Stimulated activated CD8-positive, alpha-beta memory T cell treated with anti-CD3 and anti-CD28 coated beads, Interleukin-12 subunit alpha, Interleukin-12 subunit beta, amount 100 ng/mL, for 24 hours (primary cell): ENCODE results near the gene SMPDL3B.
A peak's percentile ranks its signal among the peaks of the same experiment; 100 is the strongest.

Experiments used
- DNase-seq: peaks from one replicate; pipeline ENCODE4 v3.0.0-alpha.2; 2020; ENCODE audit errors: extremely low read depth

The SMPDL3B gene

GRCh38 chr1:27940870-27941560, 6.2 kb downstream of the SMPDL3B start:
- no peak for DNase-seq

DNA sequence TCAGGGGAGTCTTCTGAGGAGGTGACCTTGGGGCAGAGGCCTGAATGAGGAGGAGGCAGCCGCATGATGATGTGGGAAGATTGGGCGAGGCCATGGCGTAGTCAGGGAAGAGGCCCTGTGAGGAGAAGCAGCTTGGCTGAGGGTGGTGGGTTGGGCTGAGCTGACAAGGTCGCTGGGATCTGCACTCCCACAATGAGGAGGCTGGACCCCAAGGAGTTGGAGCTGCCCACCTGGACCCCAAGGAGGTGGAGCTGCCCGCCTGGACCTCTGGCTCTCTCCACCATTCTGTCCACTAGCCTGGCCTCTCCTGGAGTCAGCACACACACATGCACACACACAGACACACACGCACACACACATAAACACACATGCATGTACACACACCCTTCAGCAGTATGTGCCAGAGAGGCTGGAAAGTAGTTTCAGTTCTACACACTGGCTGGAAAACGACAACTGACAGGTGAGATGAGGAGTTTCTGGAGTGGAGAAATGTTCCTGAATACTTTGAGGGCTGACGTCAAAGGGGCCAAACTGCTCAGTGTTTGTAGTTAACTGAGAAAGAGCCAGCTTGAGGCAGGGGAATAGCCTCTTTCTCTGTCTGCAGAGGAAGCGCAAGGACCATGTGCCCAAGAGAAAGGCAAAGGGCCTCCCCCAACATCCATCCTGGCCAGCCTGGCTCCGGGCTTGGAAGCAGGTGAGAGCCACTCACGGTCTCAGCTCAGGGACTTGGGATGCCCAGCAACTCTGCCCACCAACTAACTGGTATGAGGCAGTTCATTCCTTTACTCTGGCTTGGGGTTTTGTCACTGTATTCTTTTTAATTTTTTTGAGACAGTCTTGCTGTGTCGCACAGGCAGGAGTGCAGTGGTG, 7.1 kb downstream of the SMPDL3B start:
- DNase-seq = no peak

DNA sequence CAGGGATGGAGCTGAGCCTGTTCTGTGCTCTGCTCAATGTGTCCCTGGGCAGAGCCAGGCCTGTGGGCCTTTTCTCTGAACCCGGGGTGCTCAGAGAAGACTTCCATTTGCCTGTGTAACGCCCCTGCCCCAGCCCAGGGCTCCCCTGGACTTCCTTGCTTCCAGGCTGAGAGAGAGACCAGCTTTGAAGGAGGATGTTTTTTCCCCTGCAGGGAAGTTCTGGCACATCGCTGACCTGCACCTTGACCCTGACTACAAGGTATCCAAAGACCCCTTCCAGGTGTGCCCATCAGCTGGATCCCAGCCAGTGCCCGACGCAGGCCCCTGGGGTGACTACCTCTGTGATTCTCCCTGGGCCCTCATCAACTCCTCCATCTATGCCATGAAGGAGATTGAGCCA, 10.2 kb downstream of the SMPDL3B start:
- no peak for DNase-seq

GRCh38 chr1:27949027-27949426, 14.2 kb downstream of the SMPDL3B start:
- no peak for DNase-seq

DNA sequence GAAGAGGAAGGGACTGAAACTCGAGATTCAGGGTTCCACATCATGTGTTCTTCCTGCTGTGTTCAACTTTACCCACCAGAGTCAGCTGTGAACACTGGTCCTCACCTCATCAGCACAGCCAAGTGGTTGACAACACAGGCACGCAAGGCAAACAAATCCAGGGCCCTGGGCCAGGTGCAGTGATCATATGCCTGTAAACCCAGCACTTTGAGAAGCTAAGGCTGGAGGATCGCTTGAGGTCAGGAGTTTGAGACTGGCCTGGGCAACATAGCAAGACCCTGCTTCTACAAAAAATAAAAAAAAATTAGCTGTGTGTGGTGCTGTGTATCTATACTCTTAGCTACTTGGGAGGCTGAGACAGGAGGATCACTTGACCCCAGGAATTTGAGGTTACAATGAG, 16.6 kb downstream of the SMPDL3B start:
- no peak for DNase-seq

GRCh38 chr1:27952147-27952546, 17.3 kb downstream of the SMPDL3B start:
- no peak for DNase-seq

DNA sequence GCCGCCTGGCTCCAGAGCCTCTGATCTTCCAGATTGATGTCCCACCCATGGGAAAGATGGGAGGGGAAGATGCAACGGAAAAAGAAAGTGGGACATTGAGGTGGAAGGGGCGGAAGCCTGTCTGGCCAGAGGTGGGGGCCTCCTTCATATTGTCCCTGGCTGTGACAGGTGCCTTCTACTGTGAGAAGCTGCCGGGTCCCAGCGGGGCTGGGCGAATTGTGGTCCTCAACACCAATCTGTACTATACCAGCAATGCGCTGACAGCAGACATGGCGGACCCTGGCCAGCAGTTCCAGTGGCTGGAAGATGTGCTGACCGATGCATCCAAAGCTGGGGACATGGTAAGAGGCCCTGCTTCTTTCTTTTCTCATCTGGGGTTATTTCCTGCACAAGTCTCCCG, 19.4 kb downstream of the SMPDL3B start:
- no peak for DNase-seq

- no peak for DNase-seq
Measured at GRCh38 chr1:27955076-27955475, 20.3 kb downstream of the SMPDL3B start.

- DNase-seq = no peak
Measured at GRCh38 chr1:27956761-27957160, 22.0 kb downstream of the SMPDL3B start.

DNA sequence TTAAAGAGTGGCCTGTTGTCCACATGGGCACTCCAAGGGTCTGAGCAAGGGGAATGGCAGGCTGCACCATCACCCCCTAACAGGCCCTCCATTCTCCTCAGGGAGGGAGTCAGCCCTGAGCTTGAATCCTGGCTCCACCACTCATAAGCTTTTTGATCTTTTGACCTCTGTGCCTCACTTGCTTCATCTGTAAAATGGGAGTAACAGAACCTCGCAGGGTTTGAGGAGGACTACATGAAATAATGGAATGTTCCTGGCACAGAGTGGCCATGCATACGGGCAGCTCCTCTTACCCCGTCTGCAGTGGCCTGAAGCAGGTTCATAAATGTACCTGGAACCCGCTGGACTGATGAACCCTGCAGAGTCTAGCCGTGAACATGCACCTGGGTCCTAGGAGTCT, 22.9 kb downstream of the SMPDL3B start:
- DNase-seq = no peak

DNA sequence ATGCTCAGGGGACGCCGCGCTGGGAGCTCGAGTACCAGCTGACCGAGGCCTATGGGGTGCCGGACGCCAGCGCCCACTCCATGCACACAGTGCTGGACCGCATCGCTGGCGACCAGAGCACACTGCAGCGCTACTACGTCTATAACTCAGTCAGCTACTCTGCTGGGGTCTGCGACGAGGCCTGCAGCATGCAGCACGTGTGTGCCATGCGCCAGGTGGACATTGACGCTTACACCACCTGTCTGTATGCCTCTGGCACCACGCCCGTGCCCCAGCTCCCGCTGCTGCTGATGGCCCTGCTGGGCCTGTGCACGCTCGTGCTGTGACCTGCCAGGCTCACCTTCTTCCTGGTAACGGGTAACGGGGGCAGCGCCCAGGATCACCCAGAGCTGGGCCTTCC, 23.7 kb downstream of the SMPDL3B start:
- DNase-seq = no peak

DNA sequence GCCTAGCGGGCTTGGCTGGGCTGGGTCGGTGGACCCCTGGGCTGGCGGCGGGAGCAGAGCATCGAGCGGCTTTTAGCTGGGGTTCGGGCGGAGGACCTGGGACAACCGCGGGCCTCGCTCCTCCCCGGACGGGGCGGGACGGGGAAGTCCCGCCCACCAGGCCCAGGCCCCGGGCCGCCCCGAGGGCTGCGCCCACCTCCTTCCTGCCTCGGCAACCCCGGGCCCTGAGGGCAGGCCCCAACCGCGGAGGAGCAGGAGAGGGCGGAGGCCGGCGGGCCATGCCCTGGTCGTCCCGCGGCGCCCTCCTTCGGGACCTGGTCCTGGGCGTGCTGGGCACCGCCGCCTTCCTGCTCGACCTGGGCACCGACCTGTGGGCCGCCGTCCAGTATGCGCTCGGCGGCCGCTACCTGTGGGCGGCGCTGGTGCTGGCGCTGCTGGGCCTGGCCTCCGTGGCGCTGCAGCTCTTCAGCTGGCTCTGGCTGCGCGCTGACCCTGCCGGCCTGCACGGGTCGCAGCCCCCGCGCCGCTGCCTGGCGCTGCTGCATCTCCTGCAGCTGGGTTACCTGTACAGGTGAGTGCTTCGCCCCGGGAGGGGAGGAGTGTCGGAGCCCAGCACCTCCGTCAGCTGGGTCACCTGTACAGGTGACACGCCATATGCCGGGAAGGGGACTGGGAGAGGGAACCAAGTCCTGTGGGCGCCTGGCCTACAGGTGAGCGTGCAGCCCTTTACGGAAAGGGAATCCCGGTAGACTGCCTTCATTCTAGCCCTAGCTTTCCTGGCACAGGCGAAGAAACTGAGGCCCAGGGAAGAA, 25.2 kb downstream of the SMPDL3B start, which contains the start of gene XKR8:
Gene XKR8, plus strand, starts transcription at position 182 of the 812 bp plus-strand sequence. Its CDS starts 97 bp downstream, at position 279.
- peak; percentile 67 for DNase-seq

DNA sequence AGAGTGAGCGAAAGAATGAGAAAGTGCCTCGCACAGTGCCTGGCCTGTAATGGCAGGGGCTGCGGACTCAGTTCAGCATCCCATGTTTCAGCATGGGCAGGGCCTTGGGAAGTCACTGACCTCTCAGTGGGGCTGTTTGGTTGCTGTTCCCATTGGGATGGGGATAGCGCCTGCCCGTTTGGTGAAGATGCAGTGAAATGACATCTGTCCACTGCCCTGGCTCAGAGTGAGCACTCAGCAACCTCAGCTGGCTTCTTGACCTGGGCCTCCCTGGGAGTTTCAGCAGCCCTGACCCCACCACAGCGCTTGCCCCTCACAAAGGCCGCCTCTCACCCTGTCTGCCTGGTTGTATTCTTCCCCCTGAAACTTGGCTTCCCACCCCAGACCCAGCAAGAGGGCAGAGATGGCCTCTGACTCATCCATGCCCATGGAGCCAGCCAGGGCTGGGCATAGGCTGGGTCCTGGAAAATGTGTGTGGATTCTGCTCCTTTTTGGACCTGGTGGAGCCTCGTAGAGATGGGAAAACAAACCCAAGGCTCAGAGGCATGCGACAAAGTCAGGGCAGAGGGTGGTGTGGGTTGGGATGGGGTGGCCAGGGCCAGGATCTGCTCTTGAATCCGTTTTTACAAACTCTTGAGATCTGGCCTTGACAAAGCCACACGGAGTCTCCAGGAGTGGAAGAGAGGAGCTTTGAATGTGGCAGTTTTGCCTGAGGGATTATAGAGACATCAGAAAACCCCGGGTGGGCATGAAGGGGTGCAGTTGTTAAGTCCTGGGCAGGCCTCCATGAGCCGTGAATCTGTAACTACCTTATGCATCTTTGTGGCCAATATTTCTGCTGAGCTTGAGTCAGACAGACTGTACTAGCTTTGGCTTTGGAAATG, 26.2 kb downstream of the SMPDL3B start:
- DNase-seq = no peak

DNA sequence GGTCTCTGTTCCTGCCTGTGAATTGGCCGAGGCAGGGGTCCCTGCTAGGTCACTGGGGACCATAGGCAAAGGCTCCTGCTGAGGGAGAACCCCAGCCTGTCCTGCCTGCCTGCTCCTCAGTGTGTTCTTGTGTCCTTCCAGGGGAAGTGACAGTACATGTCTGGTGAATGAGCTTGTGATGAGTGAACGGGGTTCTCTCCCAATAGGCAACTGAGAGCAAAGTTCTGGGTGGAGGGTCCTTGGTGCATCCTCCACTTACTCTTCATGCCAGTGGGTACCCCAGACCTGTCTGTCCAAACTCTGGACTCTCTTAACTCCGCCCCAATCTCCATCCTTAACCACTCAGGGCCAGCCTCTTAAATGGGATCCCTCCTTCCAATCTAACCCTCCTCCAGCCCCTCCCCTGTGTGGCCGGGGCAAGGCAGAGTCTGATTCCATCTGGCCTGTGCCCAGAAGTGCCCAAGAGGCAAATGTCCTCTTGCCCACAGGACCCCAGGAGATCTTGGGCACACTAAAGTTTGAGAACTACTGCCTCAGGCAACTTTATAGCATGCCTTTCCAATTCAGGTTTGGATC, 26.9 kb downstream of the SMPDL3B start:
- DNase-seq = no peak

- no peak for DNase-seq
Measured at GRCh38 chr1:27963393-27963792, 28.6 kb downstream of the SMPDL3B start.

GRCh38 chr1:27966402-27967105, 31.8 kb downstream of the SMPDL3B start:
- no peak for DNase-seq

GRCh38 chr1:27967106-27967883, 32.5 kb downstream of the SMPDL3B start:
- DNase-seq = no peak

DNA sequence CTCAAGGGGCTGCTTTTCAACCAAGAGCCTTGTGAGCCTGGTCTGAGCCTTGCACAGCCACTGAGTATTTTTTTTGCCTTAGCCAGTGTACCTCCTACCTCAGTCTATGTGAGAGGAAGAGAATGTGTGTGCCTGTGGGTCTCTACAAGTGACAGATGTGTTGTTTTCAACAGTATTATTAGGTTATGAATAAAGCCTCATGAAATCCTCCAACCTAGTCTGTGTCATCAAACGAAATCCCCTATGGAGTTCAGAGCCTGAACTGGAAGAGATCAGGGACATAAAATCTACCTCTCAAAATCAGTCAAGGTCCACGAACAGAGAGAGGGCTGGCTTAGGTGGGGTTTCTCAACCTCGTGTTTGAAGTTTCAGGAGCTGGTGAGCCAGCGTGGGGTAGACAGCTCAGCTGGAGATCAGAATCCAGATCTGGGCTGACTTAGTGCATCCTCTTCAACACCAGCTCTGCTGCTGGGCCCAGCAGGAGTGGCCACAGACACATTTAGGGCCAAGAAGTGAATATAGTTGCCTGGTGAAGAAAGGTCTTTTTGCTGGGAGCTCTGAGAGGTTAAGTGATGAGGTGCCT, 33.2 kb downstream of the SMPDL3B start:
- no peak for DNase-seq

DNA sequence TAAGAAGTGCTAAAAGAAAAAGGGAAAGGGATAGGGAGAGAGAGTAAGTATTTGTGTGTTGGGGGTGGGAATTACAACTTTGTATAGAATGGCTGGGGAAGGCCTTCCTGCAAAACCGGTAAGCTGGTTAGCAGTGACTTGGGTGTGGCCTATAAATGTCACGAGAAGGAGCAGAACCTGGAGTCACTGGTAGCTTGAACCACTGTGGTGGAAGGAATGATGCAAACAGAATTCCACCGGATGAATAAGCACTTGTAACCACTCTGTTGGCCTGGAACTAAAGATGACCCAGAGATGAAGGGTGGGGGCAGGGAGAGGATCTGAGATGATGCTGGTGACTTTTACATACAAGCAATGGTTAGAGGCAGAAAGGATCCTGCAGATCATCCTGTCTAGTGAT, 33.9 kb downstream of the SMPDL3B start:
- no peak for DNase-seq
